SU-DHL-6 (cell line): ENCODE results near the gene MMP24.

Experiments used
- H2AFZ ChIP-seq: fragments of 200-600 bp; sonication (generic); 2 replicates; pipeline ENCODE4 v1.6.1; 2014; ENCODE audit warnings: low read depth, mild to moderate bottlenecking, moderate library complexity, mixed read lengths, antibody characterized with exemption, low read length; ENCODE audit not compliant: severe bottlenecking
- H3F3A ChIP-seq: fragments of 200-600 bp; shearing (Covaris generic); 2 replicates; pipeline ENCODE4 v1.6.0; 2016; ENCODE audit warnings: antibody characterized with exemption, mild to moderate bottlenecking; ENCODE audit not compliant: insufficient read depth
- H3K27ac ChIP-seq: fragments of 200-600 bp; sonication (generic); 2 replicates; pipeline ENCODE4 v1.5.1; 2016; ENCODE audit warnings: low read depth, mild to moderate bottlenecking, low read length, moderate library complexity, mixed read lengths
- H3K27me3 ChIP-seq: fragments of 200-600 bp; sonication (generic), shearing (Covaris generic); 2 replicates; pipeline ENCODE4 v1.6.0; 2014; ENCODE audit warnings: mild to moderate bottlenecking, low read length
- H3K36me3 ChIP-seq: fragments of 200-600 bp; sonication (generic); 2 replicates; pipeline ENCODE4 v1.6.1; 2014; ENCODE audit warnings: mild to moderate bottlenecking, low read length, mixed read lengths
- H3K4me2 ChIP-seq: fragments of 300-600, 200-600 bp; shearing (Covaris generic), sonication (generic); 2 replicates; pipeline ENCODE4 v1.6.0; 2014; ENCODE audit warnings: low read length, low read depth, mild to moderate bottlenecking; ENCODE audit not compliant: poor library complexity, severe bottlenecking
- H3K4me3 ChIP-seq: fragments of 200-600 bp; sonication (generic); 2 replicates; pipeline ENCODE4 v1.5.1; 2014; ENCODE audit warnings: antibody characterized with exemption, low read length, mild to moderate bottlenecking, mixed read lengths; ENCODE audit not compliant: insufficient read depth, poor library complexity, severe bottlenecking
- H3K79me2 ChIP-seq: fragments of 200-600 bp; sonication (generic); 2 replicates; pipeline ENCODE4 v1.6.1; 2014; ENCODE audit warnings: mild to moderate bottlenecking, low read length, moderate library complexity; ENCODE audit not compliant: insufficient read depth
- H3K9ac ChIP-seq: fragments of 200-600 bp; sonication (generic); 2 replicates; pipeline ENCODE4 v1.7.0; 2014; ENCODE audit warnings: mild to moderate bottlenecking, low read length
- H3K9me2 ChIP-seq: fragments of 200-600 bp; sonication (generic); replicated peaks from 2 replicates; pipeline ENCODE4 v1.6.1; 2014; ENCODE audit warnings: low read length; ENCODE audit not compliant: insufficient read depth
- H3K9me3 ChIP-seq: fragments of 200-600 bp; sonication (generic); 2 replicates; pipeline ENCODE4 v1.6.1; 2014; ENCODE audit warnings: low read length, mixed read lengths; ENCODE audit not compliant: insufficient read depth
- H4K20me1 ChIP-seq: fragments of 200-600 bp; sonication (generic); 2 replicates; pipeline ENCODE4 v1.6.1; 2014; ENCODE audit warnings: low read depth, mild to moderate bottlenecking, antibody characterized with exemption, low read length, moderate library complexity, mixed read lengths
- CTCF ChIP-seq: fragments of 200-600 bp; sonication (generic); IDR thresholded peaks from one replicate; pipeline ENCODE4 v1.5.1; 2017; ENCODE audit warnings: antibody characterized with exemption, mild to moderate bottlenecking, low read length, moderate library complexity; ENCODE audit not compliant: insufficient read depth, poor library complexity, severe bottlenecking
- EZH2phosphoT487 ChIP-seq: fragments of 200-600 bp; sonication (generic), shearing (Covaris generic); conservative IDR thresholded peaks from 2 replicates; pipeline ENCODE4 v1.6.1; 2018; ENCODE audit warnings: mild to moderate bottlenecking, antibody characterized with exemption, low read length, moderate library complexity, mixed read lengths

The MMP24 gene

GRCh38 chr20:35269055-35269781, 42.7 kb downstream of the MMP24 start:
- Histone ChIP-seq H3K9me3 (no peaks in the 10 kb centered on the region), H3K4me2 (no peak overlapping the region), H3K4me3 (no peak overlapping the region)

GRCh38 chr20:35270021-35270902, 43.8 kb downstream of the MMP24 start:
- no peak overlapping the region for H3K9ac ChIP-seq
- TF ChIP-seq EZH2phosphoT487 (no peak), CTCF (no peak)
- no peak overlapping the region for H3K4me2 ChIP-seq
- no peaks in the 10 kb centered on the region for H3K36me3 ChIP-seq
- H3K79me2 ChIP-seq = no peaks in the 10 kb centered on the region
- H4K20me1 ChIP-seq = no peaks in the 10 kb centered on the region
- H3F3A ChIP-seq = no peaks in the 10 kb centered on the region
- H3K9me3 ChIP-seq = no peaks in the 10 kb centered on the region
- no peaks in the 10 kb centered on the region for H3K9me2 ChIP-seq
- H3K27me3 ChIP-seq = no peaks in the 10 kb centered on the region
- H3K27ac ChIP-seq = no peak overlapping the region
- no peak overlapping the region for H2AFZ ChIP-seq
- H3K4me3 ChIP-seq = no peak overlapping the region

More at GRCh38 chr20:35269055-35269781, 42.7 kb downstream of the MMP24 start:
- Histone ChIP-seq H3K79me2 (no peaks in the 10 kb centered on the region), H3K27me3 (no peaks in the 10 kb centered on the region), H3K9me2 (no peaks in the 10 kb centered on the region), H3K9ac (no peak overlapping the region), H4K20me1 (no peaks in the 10 kb centered on the region), H2AFZ (no peak overlapping the region), H3K27ac (no peak overlapping the region), H3K36me3 (no peaks in the 10 kb centered on the region), H3F3A (no peaks in the 10 kb centered on the region)
- TF ChIP-seq CTCF (peak; percentile 71), EZH2phosphoT487 (no peak)

GRCh38 chr20:35271073-35271882, 44.8 kb downstream of the MMP24 start:
- Histone ChIP-seq H3F3A (no peaks in the 10 kb centered on the region), H3K9me2 (no peaks in the 10 kb centered on the region), H3K27ac (no peak overlapping the region), H2AFZ (no peak overlapping the region), H3K4me3 (no peak overlapping the region), H3K79me2 (no peaks in the 10 kb centered on the region; the same call in 1 of the 2 replicates), H3K36me3 (no peaks in the 10 kb centered on the region), H3K9ac (no peak overlapping the region), H3K27me3 (no peaks in the 10 kb centered on the region), H3K4me2 (no peak overlapping the region), H4K20me1 (no peaks in the 10 kb centered on the region), H3K9me3 (no peaks in the 10 kb centered on the region)
- no peak for TF ChIP-seq EZH2phosphoT487
- TF ChIP-seq CTCF = no peak
